Measurements from ENCODE around the gene IL21R. TPM values are rescaled to one million over a fixed set of nuclear protein-coding genes. Genes with fewer than 3 reads are reported as not detected.

Gene IL21R
- total RNA-seq, 1 donor: 0.43 TPM

DNA sequence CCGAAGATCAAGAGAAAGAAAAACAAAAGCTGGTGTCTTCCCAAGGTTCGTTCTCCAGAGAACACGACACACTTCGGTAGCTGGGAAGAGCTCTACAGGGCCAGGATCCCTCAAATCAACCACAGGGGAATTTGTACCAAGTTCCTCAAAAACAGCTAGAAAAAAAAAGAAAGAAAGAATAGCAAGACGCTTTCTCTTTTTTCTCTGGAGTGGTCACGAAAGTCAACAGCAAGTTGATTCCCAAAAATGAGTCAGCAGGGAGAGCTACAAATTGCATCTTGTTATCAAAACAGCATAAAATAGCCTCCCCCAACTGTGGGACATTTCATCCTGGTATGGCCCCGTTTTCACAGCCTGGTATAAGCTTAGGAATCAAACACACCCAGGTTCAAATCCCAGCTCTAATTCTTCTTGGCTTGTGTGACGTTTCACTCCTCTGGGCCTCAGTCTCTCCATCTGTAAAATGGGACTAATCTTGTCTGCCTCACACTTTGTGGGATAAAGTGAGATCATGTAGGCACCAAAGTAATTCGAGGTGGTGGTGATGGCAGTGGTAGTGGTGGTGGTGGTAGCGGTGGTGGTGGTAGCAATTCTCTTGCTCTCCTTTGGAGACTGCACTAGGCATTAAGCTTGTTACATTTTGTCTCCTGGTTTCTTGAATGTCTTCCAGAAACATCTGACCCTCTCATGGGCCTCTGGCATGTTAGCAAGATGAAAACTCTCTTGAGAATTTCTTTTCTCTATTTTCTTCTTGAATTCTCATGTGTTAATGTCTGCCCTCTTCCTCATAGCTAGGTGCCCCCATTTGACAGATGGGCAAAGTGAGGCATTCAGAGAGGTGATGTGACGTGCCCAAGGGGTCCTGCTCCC, 988 bp upstream of the IL21R start:
- no peak overlapping the region for H3K4me3 ChIP-seq (ENCODE audit: low read depth, low read length)
- TF ChIP-seq, protein P1, sequence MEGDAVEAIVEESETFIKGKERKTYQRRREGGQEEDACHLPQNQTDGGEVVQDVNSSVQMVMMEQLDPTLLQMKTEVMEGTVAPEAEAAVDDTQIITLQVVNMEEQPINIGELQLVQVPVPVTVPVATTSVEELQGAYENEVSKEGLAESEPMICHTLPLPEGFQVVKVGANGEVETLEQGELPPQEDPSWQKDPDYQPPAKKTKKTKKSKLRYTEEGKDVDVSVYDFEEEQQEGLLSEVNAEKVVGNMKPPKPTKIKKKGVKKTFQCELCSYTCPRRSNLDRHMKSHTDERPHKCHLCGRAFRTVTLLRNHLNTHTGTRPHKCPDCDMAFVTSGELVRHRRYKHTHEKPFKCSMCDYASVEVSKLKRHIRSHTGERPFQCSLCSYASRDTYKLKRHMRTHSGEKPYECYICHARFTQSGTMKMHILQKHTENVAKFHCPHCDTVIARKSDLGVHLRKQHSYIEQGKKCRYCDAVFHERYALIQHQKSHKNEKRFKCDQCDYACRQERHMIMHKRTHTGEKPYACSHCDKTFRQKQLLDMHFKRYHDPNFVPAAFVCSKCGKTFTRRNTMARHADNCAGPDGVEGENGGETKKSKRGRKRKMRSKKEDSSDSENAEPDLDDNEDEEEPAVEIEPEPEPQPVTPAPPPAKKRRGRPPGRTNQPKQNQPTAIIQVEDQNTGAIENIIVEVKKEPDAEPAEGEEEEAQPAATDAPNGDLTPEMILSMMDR (IDR thresholded peaks at IDR 0.05; ENCODE audit: insufficient read depth, low read depth, low read length): no peak
- peak; percentile 13 for DNase-seq (ENCODE audit: low read depth)

GRCh38 chr16:27402569-27402963, 592 bp downstream of the IL21R start:
- TF ChIP-seq, protein P1 (IDR thresholded peaks at IDR 0.05; ENCODE audit: insufficient read depth, low read depth, low read length): no peak
- no peak for DNase-seq (ENCODE audit: low read depth)
- no peak overlapping the region for H3K4me3 ChIP-seq (ENCODE audit: low read depth, low read length)

DNA sequence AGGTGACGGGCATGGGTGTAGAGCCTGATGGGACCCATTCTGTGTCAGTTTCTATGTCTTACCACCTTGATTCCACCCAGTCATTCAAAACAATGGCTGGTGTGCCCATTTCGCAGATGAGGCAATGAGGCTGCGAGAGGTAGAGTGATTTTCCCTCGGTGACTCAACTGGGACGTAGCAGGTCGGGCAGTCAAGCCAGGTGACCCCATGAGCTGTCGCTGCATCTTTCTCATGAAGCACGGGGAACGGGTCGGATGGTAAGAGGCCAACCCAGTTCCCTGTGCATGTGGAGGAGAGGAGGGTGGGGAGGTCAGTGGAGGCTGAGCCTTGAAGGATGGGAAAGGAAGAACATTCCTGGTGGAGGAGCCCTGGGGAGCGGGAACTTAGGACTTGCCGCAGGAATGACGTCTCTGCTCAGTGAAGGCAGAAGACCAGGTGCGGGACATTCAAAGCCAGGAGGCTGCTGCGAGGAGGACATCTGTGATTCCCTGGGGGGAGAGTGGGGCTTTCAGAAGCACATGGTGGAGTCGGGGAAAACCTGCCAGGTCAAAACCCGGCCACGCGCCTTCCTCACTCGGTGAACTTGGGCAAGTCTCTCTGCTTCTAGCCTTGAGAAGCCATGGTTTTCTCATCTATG, 1.1 kb downstream of the IL21R start:
- TF ChIP-seq, protein P1 (IDR thresholded peaks at IDR 0.05; ENCODE audit: insufficient read depth, low read depth, low read length): no peak
- no peak overlapping the region for H3K4me3 ChIP-seq (ENCODE audit: low read depth, low read length)
- DNase-seq (ENCODE audit: low read depth): no peak

GRCh38 chr16:27403601-27403992, 1.6 kb downstream of the IL21R start:
- no peak for DNase-seq (ENCODE audit: low read depth)
- TF ChIP-seq, protein P1 (IDR thresholded peaks at IDR 0.05; ENCODE audit: insufficient read depth, low read depth, low read length): no peak
- no peak overlapping the region for H3K4me3 ChIP-seq (ENCODE audit: low read depth, low read length)

DNA sequence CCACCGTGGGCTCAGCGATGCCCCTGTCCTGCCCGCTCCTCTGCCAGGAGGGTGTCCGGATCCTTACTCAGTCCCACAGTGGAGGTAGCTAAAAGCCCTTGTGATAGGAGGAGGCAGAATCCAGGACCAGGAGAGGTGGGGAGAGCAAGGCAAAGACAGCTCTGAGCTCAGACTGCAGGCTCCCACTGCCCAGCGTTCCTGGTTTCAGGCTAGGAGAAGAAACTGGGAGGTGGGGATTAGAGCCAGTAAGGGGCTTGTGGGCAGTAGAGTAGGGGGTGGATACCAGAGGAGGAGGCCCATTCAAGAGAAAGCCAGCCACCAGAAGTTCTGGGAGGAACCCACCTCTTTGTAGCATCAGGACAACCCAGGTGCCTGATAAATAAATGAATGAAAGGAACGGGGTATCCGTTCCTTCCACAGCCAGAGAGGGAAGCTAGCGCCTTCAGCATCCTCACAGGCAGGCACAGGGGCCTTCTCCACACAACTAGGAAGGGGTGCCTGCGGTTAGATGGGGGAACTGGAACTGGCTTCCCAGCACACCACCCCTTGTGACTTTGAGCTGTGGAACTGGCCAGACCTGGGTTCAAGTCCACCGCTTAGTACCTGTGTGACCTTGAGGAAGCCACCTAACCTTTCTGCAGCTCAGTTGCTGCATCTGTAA, 2.3 kb downstream of the IL21R start:
- no peak for DNase-seq (ENCODE audit: low read depth)
- H3K4me3 ChIP-seq (ENCODE audit: low read depth, low read length): no peak overlapping the region
- TF ChIP-seq, protein P1 (IDR thresholded peaks at IDR 0.05; ENCODE audit: insufficient read depth, low read depth, low read length): no peak

GRCh38 chr16:27405546-27406451, 3.8 kb downstream of the IL21R start:
- no peak overlapping the region for H3K4me3 ChIP-seq (ENCODE audit: low read depth, low read length)
- no peak for DNase-seq (ENCODE audit: low read depth)
- TF ChIP-seq, protein P1 (IDR thresholded peaks at IDR 0.05; ENCODE audit: insufficient read depth, low read depth, low read length): no peak

Measured in fibroblast of villous mesenchyme (primary cell).